MCF 10A (cell line): ENCODE measurements around the gene PRUNE2. TPM values are rescaled to one million over a fixed set of nuclear protein-coding genes. Genes with fewer than 3 reads are reported as not detected.

Experiments
- BruUV-seq: library from RNA; stranded (reverse); fragments of 400-500 nt; replicated peaks from 2 replicates; lab custom pipeline; 2021; lab: Mats Ljungman, UMichigan
- CTCF ChIA-PET: fragments of 300-600 bp; sonication (Branson Sonifier 250); formaldehyde crosslinking; extraction: SDS; loops from one replicate; lab custom pipeline; 2021; ENCODE audit warnings: antibody characterized with exemption, inconsistent platforms; lab: Yijun Ruan, JAX
- POLR2A ChIA-PET: fragments of 300-600, 350-650 bp; sonication (Branson Sonifier 250); formaldehyde crosslinking; extraction: SDS; loops from one replicate; lab custom pipeline; 2020; ENCODE audit warnings: antibody characterized with exemption, inconsistent platforms; lab: Yijun Ruan, JAX
- DNase-seq: peaks from one replicate; pipeline ENCODE4 v3.0.0-alpha.2; 2018; ENCODE audit not compliant: unreplicated experiment
- H3K27ac Mint-ChIP-seq: one replicate; pipeline ENCODE4 v1.8.0; 2022; ENCODE audit warnings: mild to moderate bottlenecking, low read depth, mixed read lengths; ENCODE audit not compliant: unreplicated experiment
- H3K27me3 Mint-ChIP-seq: one replicate; pipeline ENCODE4 v1.8.0; 2022; ENCODE audit warnings: mixed read lengths; ENCODE audit not compliant: insufficient read depth, unreplicated experiment
- H3K36me3 Mint-ChIP-seq: one replicate; pipeline ENCODE4 v1.8.0; 2022; ENCODE audit warnings: mild to moderate bottlenecking, moderate library complexity, mixed read lengths; ENCODE audit not compliant: insufficient read depth, unreplicated experiment
- H3K4me1 Mint-ChIP-seq: one replicate; pipeline ENCODE4 v1.8.0; 2022; ENCODE audit warnings: mixed read lengths; ENCODE audit not compliant: insufficient read depth, unreplicated experiment
- H3K4me3 Mint-ChIP-seq: one replicate; pipeline ENCODE4 v1.8.0; 2022; ENCODE audit warnings: mild to moderate bottlenecking, moderate library complexity, mixed read lengths; ENCODE audit not compliant: unreplicated experiment
- H3K9me3 Mint-ChIP-seq: one replicate; pipeline ENCODE4 v1.8.0; 2022; ENCODE audit warnings: mixed read lengths; ENCODE audit not compliant: unreplicated experiment
- intact Hi-C: fragments of 100-400 bp; cut with micrococcal nuclease; formaldehyde crosslinking; loops from 2 replicates; pipeline ENCODE4 v1.14.1; 2022
- total RNA-seq: library from RNA; stranded (reverse); gene quantifications from 2 replicates; pipeline ENCODE4 v1.2.3, GENCODE V29; 2022
- TF ChIP-seq, protein P1 (sequence below): fragments of 200-600 bp; IDR thresholded peaks from one replicate; pipeline ENCODE4 v1.8.0; 2022; ENCODE audit warnings: antibody characterized with exemption, mild to moderate bottlenecking; ENCODE audit not compliant: unreplicated experiment

Gene PRUNE2
- total RNA-seq, 1 experiment from 2014 or later = 0.63 TPM

DNA sequence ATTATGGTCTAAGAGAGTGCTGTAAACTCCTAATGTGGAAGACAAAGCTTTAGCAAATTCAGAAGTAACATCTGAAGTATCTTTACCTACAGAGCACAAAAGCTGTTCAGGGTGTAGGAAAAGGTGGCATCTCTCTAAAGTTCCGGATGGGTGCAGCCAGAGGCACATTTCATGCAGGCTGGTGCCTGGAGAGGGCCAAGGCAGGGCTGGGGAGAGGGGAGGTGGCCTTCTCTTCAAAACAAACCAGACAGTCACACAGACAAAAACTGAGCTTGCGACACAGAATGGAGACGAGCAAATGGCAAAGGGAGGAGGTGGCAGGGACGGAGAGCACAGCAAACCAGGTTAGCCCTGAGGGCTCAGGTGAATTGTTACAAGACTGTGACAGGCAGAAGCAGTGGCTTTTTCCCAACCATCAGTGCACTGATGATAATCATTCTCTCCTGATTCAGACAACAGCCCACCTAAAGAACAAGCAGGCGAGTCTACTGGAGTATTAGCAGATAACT is 263.2 kb downstream of the PRUNE2 start:
- POLR2A ChIA-PET = interaction anchor here (2.8 kb wide), 1 partner anchor 11 kb away, joined by 6 read pairs; no protein-coding TSS in a partner anchor
- DNase-seq = no peak
- CTCF ChIA-PET = interaction anchor here (0.6 to 1.2 kb wide), 3 partner anchors 12 to 62 kb away, joined by 3 to 4 read pairs (median 4); no protein-coding TSS in a partner anchor
- Mint-ChIP-seq H3K27ac (no peak overlapping the region), H3K27me3 (no peaks in the 10 kb centered on the region), H3K9me3 (no peaks in the 10 kb centered on the region), H3K36me3 (no peaks in the 10 kb centered on the region), H3K4me3 (no peak overlapping the region), H3K4me1 (peaks cover 8% of the 10 kb centered on the region)
- no TSS peak for BruUV-seq
- TF ChIP-seq, protein P1, sequence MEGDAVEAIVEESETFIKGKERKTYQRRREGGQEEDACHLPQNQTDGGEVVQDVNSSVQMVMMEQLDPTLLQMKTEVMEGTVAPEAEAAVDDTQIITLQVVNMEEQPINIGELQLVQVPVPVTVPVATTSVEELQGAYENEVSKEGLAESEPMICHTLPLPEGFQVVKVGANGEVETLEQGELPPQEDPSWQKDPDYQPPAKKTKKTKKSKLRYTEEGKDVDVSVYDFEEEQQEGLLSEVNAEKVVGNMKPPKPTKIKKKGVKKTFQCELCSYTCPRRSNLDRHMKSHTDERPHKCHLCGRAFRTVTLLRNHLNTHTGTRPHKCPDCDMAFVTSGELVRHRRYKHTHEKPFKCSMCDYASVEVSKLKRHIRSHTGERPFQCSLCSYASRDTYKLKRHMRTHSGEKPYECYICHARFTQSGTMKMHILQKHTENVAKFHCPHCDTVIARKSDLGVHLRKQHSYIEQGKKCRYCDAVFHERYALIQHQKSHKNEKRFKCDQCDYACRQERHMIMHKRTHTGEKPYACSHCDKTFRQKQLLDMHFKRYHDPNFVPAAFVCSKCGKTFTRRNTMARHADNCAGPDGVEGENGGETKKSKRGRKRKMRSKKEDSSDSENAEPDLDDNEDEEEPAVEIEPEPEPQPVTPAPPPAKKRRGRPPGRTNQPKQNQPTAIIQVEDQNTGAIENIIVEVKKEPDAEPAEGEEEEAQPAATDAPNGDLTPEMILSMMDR = no peak
- intact Hi-C loops = no loop called here

- Mint-ChIP-seq H3K27me3 (no peaks in the 10 kb centered on the region), H3K36me3 (no peaks in the 10 kb centered on the region), H3K4me3 (no peak overlapping the region), H3K4me1 (peaks cover 15% of the 10 kb centered on the region), H3K9me3 (no peaks in the 10 kb centered on the region), H3K27ac (no peak overlapping the region)
- CTCF ChIA-PET = interaction anchor here (0.6 to 1.9 kb wide), 4 partner anchors 11 to 200 kb away, joined by 3 to 5 read pairs (median 4); no protein-coding TSS in a partner anchor
- intact Hi-C loops = no loop called here
- no TSS peak for BruUV-seq
- no peak for DNase-seq
- TF ChIP-seq, protein P1 = no peak
- POLR2A ChIA-PET = interaction anchor here (2.8 kb wide), 1 partner anchor 12 kb away, joined by 6 read pairs; no protein-coding TSS in a partner anchor
Measured at GRCh38 chr9:76642074-76642473, 263.8 kb downstream of the PRUNE2 start.

DNA sequence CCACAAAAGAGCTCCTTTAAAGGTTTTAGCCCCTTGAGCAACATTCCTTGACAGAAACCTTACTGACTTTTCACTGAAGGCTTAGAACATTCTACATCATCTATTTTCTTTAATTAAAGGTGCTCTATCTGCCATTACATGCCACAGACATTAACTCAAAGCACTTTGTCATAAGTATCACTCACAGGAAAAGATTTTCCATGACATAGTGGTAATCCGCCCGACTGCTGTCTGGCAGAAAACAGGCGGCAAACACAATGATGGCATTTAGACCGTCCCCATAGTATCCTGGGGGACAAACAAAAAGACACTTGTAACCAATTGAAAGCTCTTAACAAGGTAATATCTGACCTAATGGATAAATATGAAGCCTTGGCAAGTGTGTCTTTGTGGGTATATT is 267.9 kb downstream of the PRUNE2 start:
- no peaks in the 10 kb centered on the region for H3K36me3 Mint-ChIP-seq
- no peak overlapping the region for H3K4me3 Mint-ChIP-seq
- H3K9me3 Mint-ChIP-seq = no peaks in the 10 kb centered on the region
- CTCF ChIA-PET = interaction anchor here (0.6 to 1.4 kb wide), 2 partner anchors 21 to 164 kb away, joined by 3 read pairs; no protein-coding TSS in a partner anchor
- POLR2A ChIA-PET = no interaction called here
- H3K27me3 Mint-ChIP-seq = no peaks in the 10 kb centered on the region
- TF ChIP-seq, protein P1 = no peak
- BruUV-seq = no TSS peak
- peaks cover 8% of the 10 kb centered on the region for H3K4me1 Mint-ChIP-seq
- intact Hi-C loops = no loop called here
- DNase-seq = no peak
- peak overlapping the region; percentile 17 for H3K27ac Mint-ChIP-seq

- Mint-ChIP-seq H3K27me3 (no peaks in the 10 kb centered on the region), H3K4me1 (peaks cover 8% of the 10 kb centered on the region), H3K36me3 (no peaks in the 10 kb centered on the region), H3K9me3 (no peaks in the 10 kb centered on the region), H3K27ac (no peak overlapping the region), H3K4me3 (no peak overlapping the region)
- DNase-seq = no peak
- intact Hi-C loops = no loop called here
- TF ChIP-seq, protein P1 = no peak
- ChIA-PET CTCF (interaction anchor here (1.4 kb wide), 1 partner anchor 22 kb away, joined by 3 read pairs; no protein-coding TSS in a partner anchor), POLR2A (no interaction called here)
- BruUV-seq = no TSS peak
Measured at GRCh38 chr9:76637416-76637815, 268.5 kb downstream of the PRUNE2 start.
